Measurements from ENCODE around the gene TTLL5.

The TTLL5 gene

DNA sequence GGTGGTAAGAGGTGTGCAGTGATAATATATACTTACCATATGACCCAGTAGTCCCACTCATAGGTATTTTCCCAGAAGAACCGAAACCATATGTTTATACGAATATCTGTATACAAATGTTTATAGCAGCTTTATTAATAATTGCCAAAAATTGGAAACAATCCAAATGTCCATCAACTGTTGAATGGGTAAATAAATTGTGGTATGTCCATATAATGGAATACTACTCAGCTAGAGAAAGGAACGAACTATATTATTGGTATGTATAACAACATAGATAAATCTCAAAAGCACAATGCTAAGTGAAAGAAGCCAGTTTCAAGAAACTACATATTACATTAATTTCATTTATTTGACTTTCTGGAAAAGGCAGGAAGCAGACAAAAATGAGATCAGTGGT, 66.1 kb downstream of the TTLL5 start:
- Histone ChIP-seq H3K27ac (no peak overlapping the region), H3K4me3 (ENCODE audit: low read depth, low read length) (no peak overlapping the region), H3K27me3 (replicated peaks) (no peaks in the 10 kb centered on the region), H3K36me3 (replicated peaks) (peaks cover 4% of the 10 kb centered on the region)
- no peak for DNase-seq
- in situ Hi-C loops (cut with HindIII; ENCODE audit: low pct_ligation_motif_present, low sequenced_read_pairs): no loop called here
- TF ChIP-seq, protein P1, sequence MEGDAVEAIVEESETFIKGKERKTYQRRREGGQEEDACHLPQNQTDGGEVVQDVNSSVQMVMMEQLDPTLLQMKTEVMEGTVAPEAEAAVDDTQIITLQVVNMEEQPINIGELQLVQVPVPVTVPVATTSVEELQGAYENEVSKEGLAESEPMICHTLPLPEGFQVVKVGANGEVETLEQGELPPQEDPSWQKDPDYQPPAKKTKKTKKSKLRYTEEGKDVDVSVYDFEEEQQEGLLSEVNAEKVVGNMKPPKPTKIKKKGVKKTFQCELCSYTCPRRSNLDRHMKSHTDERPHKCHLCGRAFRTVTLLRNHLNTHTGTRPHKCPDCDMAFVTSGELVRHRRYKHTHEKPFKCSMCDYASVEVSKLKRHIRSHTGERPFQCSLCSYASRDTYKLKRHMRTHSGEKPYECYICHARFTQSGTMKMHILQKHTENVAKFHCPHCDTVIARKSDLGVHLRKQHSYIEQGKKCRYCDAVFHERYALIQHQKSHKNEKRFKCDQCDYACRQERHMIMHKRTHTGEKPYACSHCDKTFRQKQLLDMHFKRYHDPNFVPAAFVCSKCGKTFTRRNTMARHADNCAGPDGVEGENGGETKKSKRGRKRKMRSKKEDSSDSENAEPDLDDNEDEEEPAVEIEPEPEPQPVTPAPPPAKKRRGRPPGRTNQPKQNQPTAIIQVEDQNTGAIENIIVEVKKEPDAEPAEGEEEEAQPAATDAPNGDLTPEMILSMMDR (IDR thresholded peaks at IDR 0.05; ENCODE audit: low read depth, low read length, missing control alignments): no peak

DNA sequence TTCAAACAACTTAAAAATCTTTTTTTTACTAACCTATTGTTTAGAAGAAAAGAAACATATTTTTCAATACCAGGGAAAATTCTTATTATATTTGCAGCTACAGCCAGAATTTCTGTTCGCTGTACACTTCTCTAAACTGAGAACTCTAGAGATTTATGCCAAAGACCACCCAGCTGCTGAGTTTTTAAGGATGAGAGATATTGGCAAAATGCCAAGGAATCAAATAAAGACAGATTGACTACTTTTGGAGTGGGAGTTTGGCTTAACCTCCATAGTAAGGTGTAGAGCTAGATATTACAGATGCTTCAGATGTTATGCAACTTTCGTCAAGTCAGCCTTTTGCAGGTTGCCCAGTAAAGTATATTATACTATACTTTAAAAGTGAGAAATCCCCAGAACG, 71.8 kb downstream of the TTLL5 start:
- Histone ChIP-seq H3K36me3 (replicated peaks) (no peaks in the 10 kb centered on the region), H3K27me3 (replicated peaks) (no peaks in the 10 kb centered on the region), H3K27ac (no peak overlapping the region), H3K4me3 (ENCODE audit: low read depth, low read length) (no peak overlapping the region)
- DNase-seq: no peak
- TF ChIP-seq, protein P1 (IDR thresholded peaks at IDR 0.05; ENCODE audit: low read depth, low read length, missing control alignments): no peak
- in situ Hi-C loops (cut with HindIII; ENCODE audit: low pct_ligation_motif_present, low sequenced_read_pairs): no loop called here

DNA sequence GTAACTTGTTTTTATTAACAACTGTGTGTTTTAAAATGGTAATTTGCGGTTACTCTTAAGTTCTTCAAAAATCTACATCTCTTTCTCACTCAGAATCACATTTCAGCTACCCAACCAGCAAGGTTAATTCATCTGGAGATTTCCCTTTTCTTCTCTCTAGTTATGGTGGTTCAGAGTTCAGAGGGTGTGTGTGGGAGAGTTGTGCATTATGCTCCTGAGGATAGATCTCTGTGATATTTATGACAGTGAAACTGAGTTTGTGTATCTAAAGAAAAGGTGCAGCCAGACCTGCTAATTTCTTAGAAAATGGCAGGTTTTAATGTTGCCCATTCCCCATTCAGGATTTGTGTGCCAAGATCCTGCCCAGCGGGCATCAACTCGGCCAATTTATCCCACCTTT, 73.8 kb downstream of the TTLL5 start:
- Histone ChIP-seq H3K27me3 (replicated peaks) (no peaks in the 10 kb centered on the region), H3K27ac (no peak overlapping the region), H3K36me3 (replicated peaks) (no peaks in the 10 kb centered on the region), H3K4me3 (ENCODE audit: low read depth, low read length) (no peak overlapping the region)
- TF ChIP-seq, protein P1 (IDR thresholded peaks at IDR 0.05; ENCODE audit: low read depth, low read length, missing control alignments): no peak
- DNase-seq: no peak
- in situ Hi-C loops (cut with HindIII; ENCODE audit: low pct_ligation_motif_present, low sequenced_read_pairs): no loop called here

DNA sequence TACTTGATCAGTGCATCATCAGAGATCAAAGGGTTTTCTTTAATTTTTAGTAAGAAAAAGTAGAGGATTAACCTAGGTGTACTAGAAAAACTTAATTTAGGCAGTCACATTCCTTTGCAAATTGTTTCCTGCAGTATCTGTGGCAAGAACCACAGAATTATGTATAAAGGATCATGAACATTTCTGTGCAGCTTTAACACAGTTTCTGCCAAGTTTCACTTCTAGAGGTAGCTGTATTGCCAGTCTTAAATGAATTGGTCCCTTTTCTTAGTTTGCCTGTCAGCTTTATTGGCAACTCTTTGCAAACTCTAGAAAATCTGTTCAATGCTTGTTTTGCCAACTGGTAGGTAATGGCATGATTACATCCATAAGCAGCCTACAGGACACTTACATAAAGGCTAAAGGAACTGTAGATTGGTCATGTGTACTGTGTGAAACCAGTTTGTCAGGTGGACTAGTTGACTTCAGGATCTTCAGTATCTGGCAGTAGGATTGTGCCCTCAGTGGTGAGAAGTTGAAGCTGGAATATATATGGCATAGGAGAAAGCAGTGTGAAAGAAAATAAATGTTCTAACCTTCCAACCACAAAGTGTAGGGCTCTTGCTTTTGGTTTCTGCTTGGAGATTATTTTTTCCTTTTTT, 75.9 kb downstream of the TTLL5 start:
- TF ChIP-seq, protein P1 (IDR thresholded peaks at IDR 0.05; ENCODE audit: low read depth, low read length, missing control alignments): no peak

DNA sequence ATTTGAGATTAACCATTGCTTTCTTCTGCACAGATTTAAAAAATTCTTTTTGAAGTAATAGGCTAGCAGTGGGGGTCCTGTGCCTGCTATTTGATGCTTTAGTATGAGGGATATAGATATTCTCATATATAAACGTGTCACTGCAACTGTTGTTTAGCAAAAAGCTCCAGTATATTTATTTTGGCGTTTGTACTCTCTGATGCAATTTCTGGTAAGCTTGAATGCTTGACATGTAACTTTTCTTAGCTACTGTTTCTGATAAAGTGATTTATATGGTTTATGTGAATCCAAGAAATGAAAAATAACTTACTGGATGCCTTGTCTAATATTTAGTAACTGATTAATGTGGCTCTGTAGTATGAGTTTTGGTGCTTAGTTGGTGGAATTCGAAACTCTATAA, 77.1 kb downstream of the TTLL5 start:
- no peak overlapping the region for H3K4me3 ChIP-seq (ENCODE audit: low read depth, low read length)
- TF ChIP-seq, protein P1 (IDR thresholded peaks at IDR 0.05; ENCODE audit: low read depth, low read length, missing control alignments): no peak

More for the DNA sequence above, 75.9 kb downstream of the TTLL5 start:
- H3K27ac ChIP-seq: no peak overlapping the region
- in situ Hi-C loops (cut with HindIII; ENCODE audit: low pct_ligation_motif_present, low sequenced_read_pairs): no loop called here
- no peaks in the 10 kb centered on the region for H3K36me3 ChIP-seq (replicated peaks)
- no peaks in the 10 kb centered on the region for H3K27me3 ChIP-seq (replicated peaks)
- DNase-seq: no peak
- H3K4me3 ChIP-seq (ENCODE audit: low read depth, low read length): no peak overlapping the region

DNA sequence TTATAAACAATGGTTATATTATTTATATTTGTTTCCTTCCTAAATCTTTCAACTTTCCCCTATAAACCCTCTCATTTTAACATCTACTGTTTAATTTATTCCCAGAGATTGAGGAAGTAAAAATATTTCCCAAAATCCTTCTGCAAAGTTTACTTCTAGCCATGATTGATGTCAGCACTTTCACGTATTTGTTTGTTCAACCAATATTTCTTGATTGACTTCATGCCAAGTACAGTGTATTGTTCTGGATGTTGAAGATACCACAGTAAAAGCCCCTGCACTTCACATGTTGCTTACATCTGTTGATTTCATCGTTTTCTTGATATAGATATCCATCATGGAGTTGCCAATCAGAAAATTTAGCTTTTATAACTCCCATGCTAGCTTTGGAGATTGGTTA, 81.8 kb downstream of the TTLL5 start:
- DNase-seq: no peak
- Histone ChIP-seq H3K4me3 (ENCODE audit: low read depth, low read length) (no peak overlapping the region), H3K27me3 (replicated peaks) (no peaks in the 10 kb centered on the region), H3K36me3 (replicated peaks) (peaks cover 4% of the 10 kb centered on the region), H3K27ac (no peak overlapping the region)
- in situ Hi-C loops (cut with HindIII; ENCODE audit: low pct_ligation_motif_present, low sequenced_read_pairs): no loop called here
- TF ChIP-seq, protein P1 (IDR thresholded peaks at IDR 0.05; ENCODE audit: low read depth, low read length, missing control alignments): no peak

More for the DNA sequence above, 77.1 kb downstream of the TTLL5 start:
- H3K27me3 ChIP-seq (replicated peaks): no peaks in the 10 kb centered on the region
- H3K36me3 ChIP-seq (replicated peaks): peaks cover 2% of the 10 kb centered on the region
- H3K27ac ChIP-seq: no peak overlapping the region
- DNase-seq: no peak
- in situ Hi-C loops (cut with HindIII; ENCODE audit: low pct_ligation_motif_present, low sequenced_read_pairs): no loop called here

Data from brain microvascular endothelial cell (primary cell).